Breast epithelium (tissue), 4 donors: Measurements from ENCODE around the gene PPEF1. TPM values are rescaled to one million over a fixed set of nuclear protein-coding genes. Genes with fewer than 3 reads are reported as not detected.

Source experiments
- DNase-seq, 2 donors: peaks; one replicate each; pipeline ENCODE4 v3.0.0-alpha.2; 2019; ENCODE audit warnings: low spot score in 2 of 2
- H3K27ac ChIP-seq, 2 donors: fragments of 200-600 bp; sonication (generic) in 1 of 2; one replicate each; pipeline ENCODE4 v1.5.1; 2016 to 2019; ENCODE audit warnings: mild to moderate bottlenecking in 1 of 2
- H3K27me3 ChIP-seq, 2 donors: fragments of 200-600 bp; sonication (generic) in 1 of 2; one replicate each; pipeline versions ENCODE4 v1.5.1 to v1.6.0; 2017 to 2019; ENCODE audit warnings: control low read depth in 1 of 2, mild to moderate bottlenecking in 1 of 2
- H3K36me3 ChIP-seq: fragments of 200-600 bp; one replicate; pipeline ENCODE4 v1.5.1; 2019
- H3K4me1 ChIP-seq, 2 donors: fragments of 200-600 bp; sonication (generic); one replicate each; pipeline ENCODE4 v1.5.1; 2016 to 2019; ENCODE audit warnings: control low read depth in 1 of 2
- H3K4me3 ChIP-seq, 3 donors: fragments of 200-600 bp; sonication (generic); 1 replicate in 2 of 3; 2 replicates in 1 of 3; pipeline ENCODE4 v1.5.1; 2016 to 2019; ENCODE audit warnings: mild to moderate bottlenecking in 3 of 3, moderate library complexity in 2 of 3
- H3K9me3 ChIP-seq, 2 donors: fragments of 200-600 bp; sonication (generic) in 1 of 2; one replicate each; pipeline ENCODE4 v1.5.1; 2016 to 2019; ENCODE audit warnings: control low read depth in 1 of 2
- CTCF ChIP-seq, 3 donors: fragments of 450-650 bp; IDR thresholded peaks; one replicate each; pipeline ENCODE4 v1.5.1; 2016 to 2017; ENCODE audit warnings: antibody characterized with exemption in 3 of 3, mild to moderate bottlenecking in 3 of 3, moderate library complexity in 3 of 3
- POLR2A ChIP-seq: fragments of 450-650 bp; IDR thresholded peaks from one replicate; pipeline ENCODE4 v1.6.1; 2016; ENCODE audit warnings: antibody characterized with exemption, mild to moderate bottlenecking, moderate library complexity
- POLR2AphosphoS5 ChIP-seq, 3 donors: sonication (generic); formaldehyde crosslinking; IDR thresholded peaks; one replicate each; pipeline ENCODE4 v1.6.1; 2017; ENCODE audit warnings: antibody characterized with exemption in 3 of 3
- intact Hi-C: fragments of 100-400 bp; cut with DNase I; formaldehyde crosslinking; loops from one replicate; pipeline ENCODE4 v1.15.1; 2023; ENCODE audit warnings: low total_unique reads
- total RNA-seq, 3 donors: library from RNA; depleted of rRNA; stranded (reverse); fragments of >200 nt; gene quantifications; one replicate each; pipeline ENCODE4 v1.1.0, GENCODE V29; 2016

PPEF1 gene
- total RNA-seq, 3 donors from 2014 or later = 0.33 to 0.73 TPM; not detected in 1

- Histone ChIP-seq H3K36me3 (no peaks in the 10 kb centered on the region), H3K27me3 (no peaks in the 10 kb centered on the region), H3K4me3 (no peak overlapping the region), H3K27ac (no peak overlapping the region), H3K9me3 (no peaks in the 10 kb centered on the region), H3K4me1 (no peaks in the 10 kb centered on the region)
- no peak for DNase-seq
- no peak for TF ChIP-seq CTCF (IDR thresholded peaks at IDR 0.05)
- intact Hi-C loops = no loop called here
These were observed 157.0 kb downstream of the PPEF1 start for GRCh38 chrX:18864390-18864920.

- TF ChIP-seq POLR2AphosphoS5 (IDR thresholded peaks at IDR 0.05) = no peak
- H3K4me3 ChIP-seq = no peak overlapping the region
- no peaks in the 10 kb centered on the region for H3K4me1 ChIP-seq
- H3K9me3 ChIP-seq = no peaks in the 10 kb centered on the region
- H3K27ac ChIP-seq = no peak overlapping the region
- H3K27me3 ChIP-seq = peaks cover 0 to 24% of the 10 kb centered on the region in 2 donors
- H3K36me3 ChIP-seq = no peaks in the 10 kb centered on the region
- no peak for DNase-seq
- intact Hi-C loops = no loop called here
These were observed 163.9 kb downstream of the PPEF1 start for GRCh38 chrX:18871161-18871890.

- DNase-seq = no peak
- intact Hi-C loops = no loop called here
- Histone ChIP-seq H3K4me3 (no peak overlapping the region), H3K27me3 (peaks cover 0 to 27% of the 10 kb centered on the region in 2 donors), H3K36me3 (no peaks in the 10 kb centered on the region), H3K9me3 (no peaks in the 10 kb centered on the region), H3K27ac (no peak overlapping the region), H3K4me1 (no peaks in the 10 kb centered on the region)
- no peak for TF ChIP-seq POLR2A
- TF ChIP-seq POLR2AphosphoS5 (IDR thresholded peaks at IDR 0.05) = no peak
- no peak for TF ChIP-seq CTCF (IDR thresholded peaks at IDR 0.05)
These were observed 164.5 kb downstream of the PPEF1 start for GRCh38 chrX:18871970-18872369.

- Histone ChIP-seq H3K36me3 (no peaks in the 10 kb centered on the region), H3K27ac (peak overlapping the region in 1 of 2 donors; percentile 19), H3K27me3 (peaks cover 0 to 33% of the 10 kb centered on the region in 2 donors), H3K9me3 (no peaks in the 10 kb centered on the region), H3K4me1 (no peaks in the 10 kb centered on the region), H3K4me3 (no peak overlapping the region)
- DNase-seq = no peak
- intact Hi-C loops = no loop called here
- TF ChIP-seq POLR2A = no peak
- no peak for TF ChIP-seq CTCF (IDR thresholded peaks at IDR 0.05)
- TF ChIP-seq POLR2AphosphoS5 (IDR thresholded peaks at IDR 0.05) = no peak
These were observed 165.2 kb downstream of the PPEF1 start for GRCh38 chrX:18872621-18873020.

- DNase-seq = no peak
- peak overlapping the region in 2 of 3 donors; percentile 15 to 52 for H3K4me3 ChIP-seq
- no peaks in the 10 kb centered on the region for H3K4me1 ChIP-seq
- intact Hi-C loops = no loop called here
- TF ChIP-seq CTCF (IDR thresholded peaks at IDR 0.05) = no peak
- TF ChIP-seq POLR2AphosphoS5 (IDR thresholded peaks at IDR 0.05) = no peak
- TF ChIP-seq POLR2A = no peak
- no peaks in the 10 kb centered on the region for H3K9me3 ChIP-seq
- H3K27me3 ChIP-seq = peaks cover 0 to 37% of the 10 kb centered on the region in 2 donors
- H3K27ac ChIP-seq = peak overlapping the region in 1 of 2 donors; percentile 32
- no peaks in the 10 kb centered on the region for H3K36me3 ChIP-seq
These were observed 165.8 kb downstream of the PPEF1 start for GRCh38 chrX:18873189-18873791.
